ENCODE data around the gene CSRNP3. TPM values are rescaled to one million over a fixed set of nuclear protein-coding genes. Genes with fewer than 3 reads are reported as not detected.

CSRNP3 gene
- polyA plus RNA-seq: 27.2 and 27.3 TPM in 2 replicates

GRCh38 chr2:165469417-165469816, at the start of gene CSRNP3:
Gene CSRNP3, plus strand, starts transcription at chr2:165469698. Its CDS starts 125,368 bp downstream, at chr2:165595066.

Other genes starting within 250 kb of the CSRNP3 start
- 47.8 and 111 TPM in 2 replicates for gene SCN2A, start 230.3 kb upstream of the CSRNP3 start, polyA plus RNA-seq